ENCODE measurements around the gene CHCHD4. TPM values are rescaled to one million over a fixed set of nuclear protein-coding genes. Genes with fewer than 3 reads are reported as not detected.

CHCHD4 gene
- polyA plus RNA-seq, 3 donors, result 6.5 to 13.8 (median 13.6) TPM

DNA sequence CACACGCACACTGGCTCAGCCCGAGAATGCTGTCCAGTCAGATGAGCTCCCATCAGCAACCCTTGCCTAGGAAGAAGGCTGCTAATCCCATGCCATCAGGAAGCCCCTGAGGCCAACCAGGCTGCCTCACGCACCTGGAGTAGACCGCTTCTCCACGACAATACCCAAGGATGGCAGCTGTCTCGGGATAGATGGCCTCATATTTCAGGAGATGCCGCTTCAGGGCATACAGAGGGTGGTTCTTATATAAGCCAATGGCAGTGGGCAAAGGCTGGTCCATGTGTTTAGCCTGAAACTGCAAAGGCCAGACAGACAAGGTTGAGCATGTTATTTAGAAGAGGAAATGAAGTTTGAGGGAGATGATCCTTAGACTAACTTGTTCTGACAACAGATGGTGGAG lies 31.5 kb upstream of the CHCHD4 start:
- TF ChIP-seq, protein P1, sequence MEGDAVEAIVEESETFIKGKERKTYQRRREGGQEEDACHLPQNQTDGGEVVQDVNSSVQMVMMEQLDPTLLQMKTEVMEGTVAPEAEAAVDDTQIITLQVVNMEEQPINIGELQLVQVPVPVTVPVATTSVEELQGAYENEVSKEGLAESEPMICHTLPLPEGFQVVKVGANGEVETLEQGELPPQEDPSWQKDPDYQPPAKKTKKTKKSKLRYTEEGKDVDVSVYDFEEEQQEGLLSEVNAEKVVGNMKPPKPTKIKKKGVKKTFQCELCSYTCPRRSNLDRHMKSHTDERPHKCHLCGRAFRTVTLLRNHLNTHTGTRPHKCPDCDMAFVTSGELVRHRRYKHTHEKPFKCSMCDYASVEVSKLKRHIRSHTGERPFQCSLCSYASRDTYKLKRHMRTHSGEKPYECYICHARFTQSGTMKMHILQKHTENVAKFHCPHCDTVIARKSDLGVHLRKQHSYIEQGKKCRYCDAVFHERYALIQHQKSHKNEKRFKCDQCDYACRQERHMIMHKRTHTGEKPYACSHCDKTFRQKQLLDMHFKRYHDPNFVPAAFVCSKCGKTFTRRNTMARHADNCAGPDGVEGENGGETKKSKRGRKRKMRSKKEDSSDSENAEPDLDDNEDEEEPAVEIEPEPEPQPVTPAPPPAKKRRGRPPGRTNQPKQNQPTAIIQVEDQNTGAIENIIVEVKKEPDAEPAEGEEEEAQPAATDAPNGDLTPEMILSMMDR (IDR thresholded peaks at IDR 0.05), result no peak
- H3K4me3 Mint-ChIP-seq, result no peak overlapping the region
- H3K27ac Mint-ChIP-seq, result peak overlapping the region in 5 of 7 donors; percentile 5 to 58 (median 34)
- no peaks in the 10 kb centered on the region for H3K4me1 ChIP-seq (ENCODE audit: control insufficient read depth in 1 of 2, insufficient read depth in 2 of 2, low read length in 2 of 2)
- H3K27ac ChIP-seq (ENCODE audit: low read depth in 1 of 2, low read length in 2 of 2), result no peak overlapping the region
- H3K36me3 ChIP-seq (replicated peaks in 1 of 2; ENCODE audit: control insufficient read depth in 1 of 2, insufficient read depth in 2 of 2, low read length in 2 of 2), result peaks cover 60 to 87% of the 10 kb centered on the region in 2 donors
- H3K4me1 Mint-ChIP-seq, result peaks cover 2% of the 10 kb centered on the region
- intact Hi-C loops (cut with micrococcal nuclease), result no loop called here
- H3K9me3 Mint-ChIP-seq, result peaks cover 0 to 6% (median 4%) of the 10 kb centered on the region in 7 donors
- 100% methylated on average over 7 of the region's 7 CpGs for WGBS (ENCODE audit: insufficient coverage)
- H3K9ac ChIP-seq (ENCODE audit: insufficient read depth, low read length, poor library complexity, severe bottlenecking), result no peak overlapping the region
- peaks cover 0 to 5% of the 10 kb centered on the region in 2 donors for H3K9me3 ChIP-seq (replicated peaks in 1 of 2; ENCODE audit: control insufficient read depth in 1 of 2, insufficient read depth in 1 of 2, low read length in 2 of 2)
- H3K36me3 Mint-ChIP-seq, result peaks cover 84% of the 10 kb centered on the region in 2 donors
- H3K27me3 Mint-ChIP-seq (ENCODE audit: low read depth in 3 of 3), result no peaks in the 10 kb centered on the region
- no peaks in the 10 kb centered on the region for H3K27me3 ChIP-seq (ENCODE audit: control insufficient read depth in 2 of 2, insufficient read depth in 2 of 2, low read length in 2 of 2)
- DNase-seq, result no peak
- no peak overlapping the region for H2AFZ ChIP-seq (ENCODE audit: insufficient read depth, low read depth, low read length, poor library complexity, severe bottlenecking)
- H4K20me1 ChIP-seq (ENCODE audit: insufficient read depth, low read length), result no peaks in the 10 kb centered on the region
- H3K4me3 ChIP-seq (replicated peaks in 1 of 3; ENCODE audit: low read depth in 2 of 3, low read length in 3 of 3), result no peak overlapping the region
- H3K4me2 ChIP-seq (replicated peaks; ENCODE audit: extremely low read depth, low read length, poor library complexity, severe bottlenecking), result no peak overlapping the region
- no peaks in the 10 kb centered on the region for H3K79me2 ChIP-seq (ENCODE audit: insufficient read depth, low read length)

DNA sequence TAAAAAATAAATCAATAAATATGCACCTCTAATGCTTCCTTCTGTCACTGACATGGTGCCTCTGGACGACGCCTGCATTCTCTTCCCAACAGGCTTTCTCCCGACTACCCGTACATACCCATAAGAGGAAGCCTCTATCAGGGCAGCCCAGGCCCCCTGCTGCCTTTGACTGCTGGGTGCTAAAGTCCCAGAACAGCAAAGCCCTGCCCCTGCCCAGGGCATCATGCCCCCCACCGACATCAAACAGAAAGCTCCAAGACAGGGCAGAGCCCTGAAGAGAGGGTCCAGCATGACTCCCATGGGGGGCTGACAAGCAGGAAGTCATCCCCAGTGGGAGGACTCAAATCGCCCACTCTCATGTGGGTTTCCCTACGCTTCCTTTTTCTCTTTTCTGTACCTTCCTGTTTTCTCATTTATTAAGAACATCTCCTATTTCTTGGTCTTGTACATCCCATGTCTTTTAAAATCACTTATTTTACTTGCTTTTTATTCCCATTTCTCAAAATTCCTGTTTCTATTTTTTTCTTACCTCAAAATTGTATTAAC lies 30.3 kb upstream of the CHCHD4 start:
- DNase-seq, result no peak
- H3K4me1 ChIP-seq (ENCODE audit: control insufficient read depth in 1 of 2, insufficient read depth in 2 of 2, low read length in 2 of 2), result no peaks in the 10 kb centered on the region
- H3K27ac ChIP-seq (ENCODE audit: low read depth in 1 of 2, low read length in 2 of 2), result no peak overlapping the region
- TF ChIP-seq, protein P1 (IDR thresholded peaks at IDR 0.05), result no peak
- no peak overlapping the region for H3K9ac ChIP-seq (ENCODE audit: insufficient read depth, low read length, poor library complexity, severe bottlenecking)
- WGBS (ENCODE audit: insufficient coverage), result 72% methylated on average over 7 of the region's 7 CpGs
- Mint-ChIP-seq H3K4me3 (no peak overlapping the region), H3K36me3 (peaks cover 77 to 79% of the 10 kb centered on the region in 2 donors), H3K4me1 (peaks cover 2% of the 10 kb centered on the region), H3K27ac (peak overlapping the region in 4 of 7 donors; percentile 34 to 72 (median 66)), H3K27me3 (ENCODE audit: low read depth in 3 of 3) (peaks cover 0 to under 1% (median 0%) of the 10 kb centered on the region in 3 donors), H3K9me3 (peaks cover 0 to 1% (median 0%) of the 10 kb centered on the region in 7 donors)
- no peaks in the 10 kb centered on the region for H3K79me2 ChIP-seq (ENCODE audit: insufficient read depth, low read length)
- H3K4me2 ChIP-seq (replicated peaks; ENCODE audit: extremely low read depth, low read length, poor library complexity, severe bottlenecking), result no peak overlapping the region
- no peaks in the 10 kb centered on the region for H3K9me3 ChIP-seq (replicated peaks in 1 of 2; ENCODE audit: control insufficient read depth in 1 of 2, insufficient read depth in 1 of 2, low read length in 2 of 2)
- no peaks in the 10 kb centered on the region for H4K20me1 ChIP-seq (ENCODE audit: insufficient read depth, low read length)
- no peaks in the 10 kb centered on the region for H3K27me3 ChIP-seq (ENCODE audit: control insufficient read depth in 2 of 2, insufficient read depth in 2 of 2, low read length in 2 of 2)
- H3K36me3 ChIP-seq (replicated peaks in 1 of 2; ENCODE audit: control insufficient read depth in 1 of 2, insufficient read depth in 2 of 2, low read length in 2 of 2), result peaks cover 54 to 81% of the 10 kb centered on the region in 2 donors
- no peak overlapping the region for H3K4me3 ChIP-seq (replicated peaks in 1 of 3; ENCODE audit: low read depth in 2 of 3, low read length in 3 of 3)
- intact Hi-C loops (cut with micrococcal nuclease), result no loop called here
- no peak overlapping the region for H2AFZ ChIP-seq (ENCODE audit: insufficient read depth, low read depth, low read length, poor library complexity, severe bottlenecking)
